GM21360 (cell line): ENCODE results near the gene FOXL3.
"Not testable (repeated sequence)": the region's sequence is repeated elsewhere in the genome, so short reads cannot be mapped to it uniquely, and the experiment has no call there.

ENCODE experiments used
- ATAC-seq: cut with Tn5 transposase; IDR thresholded peaks from one replicate; pipeline ENCODE4 v1.9.1; 2021; ENCODE audit warnings: mild to moderate bottlenecking, moderate library complexity; ENCODE audit not compliant: unreplicated experiment

FOXL3 gene

DNA sequence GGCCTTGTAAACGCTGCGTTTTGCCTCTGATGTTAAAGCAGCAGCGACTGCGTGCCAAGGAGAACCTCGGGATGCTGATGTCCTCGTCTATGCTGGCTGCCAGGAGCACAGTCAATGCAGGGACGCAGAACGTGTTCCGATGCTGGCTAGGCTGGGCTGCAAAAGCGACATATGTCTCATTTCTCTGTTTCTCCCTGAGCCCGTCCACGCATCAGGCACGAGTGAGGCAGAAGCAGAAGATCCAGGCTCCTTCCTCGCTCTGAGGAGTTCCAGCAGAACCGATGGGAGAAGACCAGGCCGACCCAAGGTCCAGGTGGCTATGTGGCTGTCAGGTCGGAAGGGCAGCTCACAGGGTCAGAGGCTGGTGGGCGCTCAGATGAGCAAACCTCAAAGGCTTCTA lies 3.7 kb upstream of the FOXL3 start:
- ATAC-seq = no peak

DNA sequence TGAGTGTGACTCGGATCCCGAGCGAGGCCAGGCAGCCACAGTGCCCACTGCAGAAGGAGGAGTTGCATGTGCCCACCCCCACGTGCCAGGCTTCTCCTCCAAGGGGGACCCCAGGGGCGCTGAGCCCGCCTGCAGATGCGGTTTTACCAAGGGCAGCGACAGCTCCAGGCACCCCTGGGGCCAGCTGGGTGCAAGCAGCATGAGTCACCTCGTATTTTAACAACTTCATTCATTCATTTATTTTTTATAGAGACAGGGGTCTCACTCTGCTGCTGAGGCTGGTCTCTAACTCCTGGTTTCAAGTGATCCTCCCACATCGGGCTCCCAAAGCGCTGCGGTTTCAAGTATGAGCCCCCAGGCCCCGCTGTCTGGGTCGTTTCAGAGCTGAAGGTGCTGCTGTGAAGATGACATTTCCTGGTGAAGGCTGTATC lies 1.3 kb upstream of the FOXL3 start:
- ATAC-seq = no peak

DNA sequence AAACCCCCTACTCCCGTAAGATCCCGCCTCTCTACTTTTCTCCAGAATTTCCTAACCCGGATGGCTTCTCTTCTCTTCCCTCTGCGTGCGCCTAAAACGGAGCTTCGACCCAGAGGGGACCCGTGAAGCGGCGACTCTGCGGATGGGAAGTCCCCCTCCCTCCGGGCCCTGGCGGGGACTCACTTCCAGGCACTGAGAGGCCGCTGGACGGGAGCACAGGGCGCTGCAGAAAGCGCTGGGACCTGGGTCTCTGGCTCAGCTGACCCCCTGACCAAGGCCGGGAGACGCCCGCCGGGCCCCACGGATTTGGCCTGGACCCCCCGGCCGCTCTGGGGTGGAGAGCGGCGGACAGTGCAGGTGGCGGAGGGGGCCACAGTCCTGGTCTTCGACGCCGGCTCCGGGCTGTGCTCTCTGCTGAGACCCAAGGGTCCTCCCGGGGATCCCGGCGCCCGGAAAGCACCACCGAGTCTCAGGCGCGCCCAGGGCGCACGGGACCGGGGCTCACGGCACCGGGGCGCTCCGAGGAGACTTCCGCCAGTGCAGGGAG lies 688 bp upstream of the FOXL3 start:
- ATAC-seq = no peak

DNA sequence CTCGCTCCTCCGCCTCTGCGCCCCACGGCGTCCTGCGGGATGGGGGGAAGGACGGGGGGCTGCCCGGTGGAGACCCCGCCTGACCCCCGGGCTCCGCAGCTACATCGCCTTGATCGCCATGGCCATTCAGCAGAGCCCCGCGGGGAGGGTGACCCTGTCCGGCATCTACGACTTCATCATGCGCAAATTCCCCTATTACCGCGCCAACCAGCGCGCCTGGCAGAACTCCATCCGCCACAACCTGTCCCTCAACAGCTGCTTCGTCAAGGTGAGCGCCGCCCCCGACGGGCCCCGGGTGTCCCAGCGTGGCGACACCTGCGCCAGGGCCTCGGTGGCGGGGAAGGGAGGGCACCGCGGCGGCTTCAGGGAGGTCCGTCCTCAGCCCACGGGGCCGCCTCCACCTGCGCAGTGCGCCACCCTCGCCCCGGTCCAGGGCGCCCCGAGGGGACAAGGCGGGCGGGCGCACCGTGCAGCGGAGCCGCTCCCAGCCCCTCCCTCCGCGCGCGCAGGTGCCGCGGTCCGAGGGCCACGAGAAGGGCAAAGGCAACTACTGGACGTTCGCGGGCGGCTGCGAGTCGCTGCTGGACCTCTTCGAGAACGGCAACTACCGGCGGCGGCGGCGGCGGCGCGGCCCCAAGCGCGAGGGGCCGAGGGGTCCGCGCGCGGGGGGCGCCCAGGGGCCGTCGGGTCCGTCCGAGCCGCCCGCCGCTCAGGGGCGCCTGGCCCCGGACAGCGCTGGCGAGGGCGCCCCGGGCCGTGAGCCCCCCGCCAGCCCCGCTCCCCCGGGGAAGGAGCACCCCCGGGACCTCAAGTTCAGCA lies 793 bp downstream of the FOXL3 start:
- no peak for ATAC-seq

DNA sequence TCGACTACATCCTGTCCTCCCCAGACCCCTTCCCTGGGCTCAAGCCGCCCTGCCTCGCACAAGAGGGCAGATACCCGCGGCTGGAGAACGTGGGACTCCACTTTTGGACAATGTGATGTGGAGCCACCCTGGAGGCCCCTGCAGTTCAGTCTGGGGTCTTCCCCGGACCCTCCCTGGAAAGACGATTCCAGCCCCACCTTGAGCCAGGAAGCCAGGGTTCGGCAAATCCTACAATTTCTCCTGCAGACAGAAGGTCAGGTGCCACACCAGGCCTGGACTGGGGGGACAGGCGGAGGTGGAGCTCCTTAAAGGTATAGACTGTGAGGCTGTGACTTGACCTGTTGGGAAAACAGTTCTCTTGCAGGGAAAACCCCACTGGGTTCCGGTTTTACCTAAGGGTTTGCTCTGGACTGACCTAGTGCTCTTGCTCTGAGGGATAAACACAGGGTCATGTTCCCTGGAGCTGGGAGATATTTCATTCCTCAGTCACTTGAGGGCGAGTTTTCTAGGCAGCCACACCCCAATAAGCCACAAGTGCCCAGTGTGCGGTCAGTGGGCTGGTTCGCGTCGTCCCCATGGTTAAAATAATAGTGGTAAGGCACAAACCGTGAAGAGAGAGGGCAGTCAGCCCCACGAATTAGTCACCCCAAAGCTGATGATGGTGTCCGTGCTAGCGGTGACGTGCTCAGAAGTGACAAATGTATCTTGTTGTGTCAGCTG lies 1.6 kb downstream of the FOXL3 start:
- ATAC-seq = no peak

DNA sequence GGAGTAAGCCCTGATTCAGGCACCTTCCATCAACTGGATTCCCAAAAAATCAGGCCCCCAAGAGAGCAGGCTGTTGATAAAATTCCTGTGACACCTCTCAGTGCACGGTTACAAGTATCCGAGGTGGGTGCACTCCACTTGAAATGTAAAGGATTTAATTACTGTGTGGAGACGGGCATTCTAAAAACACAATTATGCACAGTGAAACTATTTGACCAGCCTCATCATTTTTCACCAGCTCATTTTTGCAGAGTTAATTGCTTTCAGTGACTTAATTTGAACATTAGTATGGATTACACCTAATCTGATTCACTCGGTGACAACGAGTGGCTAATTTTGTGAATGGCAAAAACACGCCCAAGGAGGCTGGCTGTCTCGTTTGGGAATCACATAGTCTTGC lies 2.3 kb downstream of the FOXL3 start:
- ATAC-seq = no peak

DNA sequence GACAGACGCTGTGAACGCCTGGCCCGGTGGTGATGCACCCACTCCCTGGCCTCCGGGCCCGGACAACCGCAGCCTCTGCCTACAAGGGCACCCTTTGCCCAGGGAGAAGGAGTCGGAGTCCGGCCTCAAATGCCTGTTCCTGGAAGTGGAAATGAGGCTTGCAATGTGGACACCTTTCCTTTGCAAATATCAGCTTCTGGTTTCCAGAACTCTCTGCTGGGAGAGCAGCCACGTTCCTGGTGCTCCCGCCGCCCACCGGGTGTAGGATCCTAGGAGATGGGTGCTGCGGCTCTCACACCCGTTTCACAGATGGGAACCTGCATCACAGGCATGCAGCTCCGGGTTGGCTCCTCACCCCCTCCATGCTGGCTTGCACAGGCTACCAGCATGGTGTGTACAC lies 2.9 kb downstream of the FOXL3 start:
- ATAC-seq = no peak

DNA sequence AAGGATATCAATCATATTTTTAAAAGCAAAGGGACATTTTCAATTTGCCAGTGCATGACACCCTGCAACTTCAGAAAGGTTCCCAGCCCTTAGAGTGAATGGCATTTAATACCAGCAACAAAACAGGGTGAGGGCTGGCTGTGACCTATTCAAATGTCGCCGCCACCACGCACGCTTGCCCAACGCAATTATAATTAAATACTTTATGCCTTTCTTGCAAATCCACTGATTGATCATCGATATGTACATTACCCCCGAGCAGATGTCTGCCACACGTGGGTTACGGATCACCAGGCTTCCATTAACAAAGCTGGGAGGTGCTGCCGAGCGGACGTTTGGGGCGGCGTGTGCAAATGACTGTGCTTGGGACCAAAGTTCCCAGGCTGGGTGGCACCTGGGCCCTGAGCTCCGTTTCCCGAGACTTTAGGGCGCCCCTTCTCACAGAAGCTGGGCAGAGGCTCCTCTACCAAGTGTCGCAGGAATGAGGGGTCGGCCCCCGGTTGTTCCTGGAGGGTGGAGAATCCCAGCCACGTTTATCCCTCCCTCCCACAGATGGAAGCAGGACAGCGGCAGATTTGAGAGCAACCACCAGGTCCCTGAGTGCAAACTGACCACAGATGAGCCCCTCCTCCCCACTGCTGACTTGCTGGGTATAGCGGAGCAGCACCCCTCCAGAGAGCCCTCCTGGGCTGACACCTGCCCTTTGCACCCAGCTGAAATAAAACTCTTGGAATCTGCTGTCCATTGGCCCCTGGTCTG lies 3.9 kb downstream of the FOXL3 start:
- ATAC-seq = no peak

DNA sequence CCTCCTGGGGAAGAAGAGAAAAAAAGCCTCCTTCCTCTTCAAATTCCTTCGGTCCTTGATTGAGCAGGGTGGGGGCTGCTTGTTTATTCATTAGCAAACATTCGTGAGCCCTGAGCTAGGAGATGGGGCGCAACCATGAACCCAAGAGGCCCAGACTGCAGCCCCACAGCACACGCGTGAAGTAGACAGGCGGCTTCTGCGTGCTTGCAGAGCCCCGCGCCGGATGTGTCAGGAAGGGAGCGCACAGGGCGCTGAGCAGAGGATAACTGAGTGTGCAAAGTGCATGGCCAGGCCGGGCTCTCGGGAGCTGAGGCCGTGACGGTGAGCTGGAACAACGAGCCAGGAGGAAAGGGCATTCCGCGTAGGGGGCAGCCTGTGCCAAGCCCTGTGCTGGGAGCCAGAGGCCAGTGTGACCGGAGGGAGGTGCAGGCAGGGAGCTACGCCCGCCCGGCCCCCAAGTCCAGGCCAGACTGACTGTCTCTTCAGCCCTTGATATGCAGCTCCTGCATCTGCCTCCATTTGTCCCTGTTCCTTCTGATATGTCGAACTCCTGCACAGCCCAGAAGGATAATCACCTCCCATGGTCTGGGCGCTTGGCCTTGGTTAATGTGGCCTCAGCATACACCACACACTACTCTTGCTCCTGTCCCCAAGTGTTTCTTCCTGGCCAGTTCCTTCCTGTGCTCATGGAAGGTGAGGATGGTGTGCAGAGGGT lies 4.6 kb downstream of the FOXL3 start:
- ATAC-seq = no peak

DNA sequence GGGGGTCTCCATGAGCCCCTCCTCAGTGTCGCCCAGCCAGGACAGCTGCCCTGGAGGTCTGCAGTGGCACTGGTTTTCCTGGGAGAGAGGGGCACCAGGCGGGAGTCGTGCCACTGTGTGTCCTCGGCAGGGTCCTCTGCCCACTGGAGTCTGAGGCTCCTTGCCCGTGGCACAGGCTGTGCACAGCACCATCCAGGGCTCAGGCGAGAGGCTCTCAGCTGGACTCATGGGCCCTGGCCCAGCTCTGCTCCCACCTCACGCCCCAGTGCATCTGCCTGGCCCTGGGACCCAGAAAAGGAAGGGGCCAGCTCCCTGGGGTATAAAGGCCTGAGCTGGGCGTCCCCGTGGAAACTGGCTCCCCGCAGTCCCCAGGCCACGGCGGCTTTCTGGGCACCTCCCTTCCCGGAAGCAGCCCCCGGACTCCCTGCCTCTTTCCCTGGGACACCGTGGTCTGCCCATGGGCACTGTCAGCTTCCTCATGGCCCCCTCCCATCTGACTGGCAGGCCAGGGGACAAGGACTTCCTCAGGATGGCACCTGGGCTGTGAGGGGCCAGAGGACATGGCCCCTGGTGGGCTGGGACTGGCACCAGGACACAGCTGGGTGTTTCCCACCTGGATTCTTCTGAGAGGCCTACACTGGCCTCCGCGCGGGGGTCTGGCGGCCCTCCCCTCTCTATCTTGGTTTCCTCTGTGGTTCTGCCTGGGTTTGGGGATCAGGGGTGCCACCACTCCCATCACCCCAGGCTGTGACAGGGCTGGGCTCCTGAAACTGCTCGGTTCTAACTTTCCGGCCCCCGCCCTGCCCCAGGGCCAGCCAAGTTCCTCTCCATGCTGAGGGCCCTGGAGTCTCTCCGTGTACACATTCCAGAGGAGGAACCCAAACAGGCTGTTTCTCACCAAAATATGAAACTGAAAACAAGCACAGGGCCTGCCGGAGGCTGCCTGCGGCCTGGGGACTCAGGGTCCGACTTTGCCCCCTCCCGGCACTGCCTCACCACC lies 5.5 kb downstream of the FOXL3 start:
- ATAC-seq = no peak

DNA sequence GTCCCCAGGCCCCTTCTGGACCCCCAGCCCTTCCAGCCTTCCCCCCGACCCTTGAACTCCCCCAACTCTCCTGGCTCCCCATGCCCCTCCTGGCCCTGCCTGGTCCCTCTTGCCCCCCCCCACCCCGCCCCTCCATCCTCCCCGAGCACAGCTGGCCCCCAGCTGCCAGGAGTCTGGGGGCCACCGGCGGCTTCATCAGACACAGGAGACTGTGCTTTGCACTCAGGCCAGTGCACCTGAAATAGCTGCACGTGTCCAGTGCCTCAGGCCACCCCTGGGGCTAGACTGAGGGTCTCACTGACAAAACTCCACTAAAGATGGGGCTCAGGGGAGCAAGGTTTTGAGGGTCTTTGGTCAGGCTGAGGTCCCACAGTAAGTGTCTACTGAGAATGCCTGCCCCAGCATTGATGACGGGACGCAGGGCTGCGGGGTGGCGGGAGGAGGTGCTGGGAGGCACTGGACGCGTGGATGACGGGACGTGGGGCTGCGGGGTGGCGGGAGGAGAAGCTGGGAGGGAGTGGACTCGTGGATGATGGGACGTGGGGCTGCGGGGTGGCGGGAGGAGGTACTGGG lies 6.5 kb downstream of the FOXL3 start:
- ATAC-seq = no peak

DNA sequence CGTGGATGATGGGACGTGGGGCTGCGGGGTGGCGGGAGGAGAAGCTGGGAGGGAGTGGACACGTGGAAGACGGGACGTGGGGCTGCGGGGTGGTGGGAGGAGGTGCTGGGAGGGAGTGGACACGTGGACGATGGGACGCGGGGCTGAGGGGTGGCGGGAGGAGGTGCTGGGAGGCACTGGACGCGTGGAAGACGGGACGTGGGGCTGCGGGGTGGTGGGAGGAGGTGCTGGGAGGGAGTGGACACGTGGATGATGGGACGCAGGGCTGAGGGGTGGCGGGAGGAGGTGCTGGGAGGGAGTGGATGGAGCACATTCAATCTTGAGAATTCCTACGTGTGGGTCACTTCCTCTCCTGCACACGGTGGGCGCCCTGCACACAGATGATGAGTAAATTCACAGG lies 7.2 kb downstream of the FOXL3 start:
- ATAC-seq = not testable (repeated sequence)

DNA sequence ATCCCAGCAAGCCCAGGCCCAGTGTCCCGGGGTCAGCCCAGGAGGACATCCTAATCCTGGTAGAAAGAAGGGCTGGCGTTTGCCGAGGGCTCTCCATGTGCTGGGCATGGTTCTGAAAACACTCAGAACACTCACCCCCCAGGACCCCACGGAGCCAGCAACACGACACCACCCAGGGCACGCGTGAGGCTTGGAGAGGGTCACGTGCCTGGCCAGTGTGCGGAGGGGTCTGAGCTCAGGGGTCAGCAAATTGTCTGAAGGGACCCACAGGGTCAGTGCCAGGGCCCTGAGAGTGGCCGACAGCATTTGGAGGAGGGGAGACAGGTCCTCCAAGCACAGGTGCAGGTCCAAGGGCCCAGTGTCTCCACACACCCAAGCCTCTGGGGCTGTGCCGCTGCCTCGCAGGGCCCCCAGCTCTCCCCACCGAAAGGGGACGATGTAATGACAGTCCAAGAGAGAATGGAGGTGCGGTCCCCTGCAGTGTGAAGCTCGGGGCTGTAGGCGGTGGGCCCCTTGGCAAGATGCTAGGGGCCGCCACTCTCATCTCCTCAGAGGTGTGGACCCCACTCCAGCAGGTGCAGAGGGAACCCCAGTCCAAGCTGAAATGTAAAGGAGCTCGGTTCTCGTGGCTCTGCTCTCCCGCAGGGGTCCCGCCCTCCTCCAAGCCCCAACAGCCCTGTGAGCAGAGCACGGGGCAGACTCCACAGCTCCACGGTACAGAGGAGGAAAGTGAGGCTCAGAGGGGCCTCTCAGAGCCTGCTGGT lies 7.8 kb downstream of the FOXL3 start:
- no peak for ATAC-seq

DNA sequence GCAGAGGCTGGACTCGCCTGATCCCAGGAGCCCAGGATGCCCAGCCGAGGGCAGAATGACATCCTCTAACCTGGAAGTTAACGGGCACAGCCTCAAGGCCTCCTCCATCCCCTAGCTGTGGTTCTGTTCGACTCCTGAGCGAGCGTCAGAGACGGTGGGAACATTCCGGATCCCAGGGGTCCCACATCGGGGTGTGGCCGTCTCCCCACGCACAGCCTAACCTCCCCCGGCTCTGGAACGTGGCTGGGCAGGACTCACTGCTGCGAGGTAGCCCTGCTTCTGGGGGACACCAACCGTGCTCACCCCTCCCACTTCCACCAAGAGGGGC lies 8.4 kb downstream of the FOXL3 start:
- ATAC-seq = no peak

DNA sequence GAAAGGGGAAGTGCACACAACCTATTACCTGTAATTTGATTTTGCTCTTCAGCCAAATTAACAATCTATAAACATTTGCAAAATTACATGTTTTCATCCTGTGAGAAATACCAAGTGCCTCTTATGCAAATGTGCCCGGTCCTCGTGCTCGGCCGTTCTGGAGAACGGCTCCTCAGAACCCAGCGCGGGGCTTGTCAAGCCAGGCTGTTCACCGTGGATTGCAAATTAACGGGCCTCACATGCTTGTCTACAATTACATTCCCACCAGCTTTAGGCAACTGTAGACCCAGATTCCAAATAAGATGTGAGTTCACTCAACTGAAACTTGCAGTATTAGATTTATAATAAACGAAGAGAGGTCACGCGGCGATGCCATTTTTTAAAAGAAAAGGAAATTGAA lies 8.8 kb downstream of the FOXL3 start:
- ATAC-seq = no peak

DNA sequence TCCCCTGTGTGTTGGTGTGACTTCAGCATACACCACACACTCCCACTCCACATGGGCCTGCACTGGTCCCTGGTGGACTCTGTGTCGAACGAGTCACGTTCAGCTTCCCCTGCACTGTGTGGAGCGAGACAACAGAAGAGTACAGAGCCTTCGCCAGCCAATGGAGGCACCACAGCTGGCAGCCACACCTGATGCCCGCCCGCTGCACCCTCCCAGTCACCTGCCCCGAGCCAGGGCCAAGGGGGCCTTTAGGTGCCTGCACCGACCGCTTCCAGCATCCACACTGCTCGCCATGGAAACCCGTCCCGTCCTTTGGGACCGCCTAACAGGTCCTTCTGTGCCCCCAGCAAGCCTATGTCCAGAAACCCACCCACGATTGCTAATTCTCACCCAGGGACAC lies 9.2 kb downstream of the FOXL3 start:
- no peak for ATAC-seq

DNA sequence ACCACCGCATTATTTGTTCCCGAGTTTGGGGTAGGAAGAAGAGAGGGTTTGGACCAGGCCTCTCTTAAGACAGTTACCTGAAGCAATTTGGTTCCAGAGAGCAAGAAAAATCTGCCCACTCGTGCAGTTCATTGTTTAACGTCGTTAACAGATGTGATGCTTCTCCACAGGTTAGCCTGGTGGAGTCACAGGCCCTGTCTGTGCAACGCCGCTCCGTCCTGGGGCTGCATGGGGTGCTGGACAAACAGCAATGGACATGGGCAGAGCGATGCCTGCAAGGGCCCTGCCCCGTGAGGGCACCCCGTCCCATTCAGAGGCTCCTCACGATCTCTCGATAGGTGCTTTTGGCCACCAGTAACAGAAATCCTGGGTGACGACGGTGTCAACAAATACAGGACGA lies 9.7 kb downstream of the FOXL3 start:
- ATAC-seq = no peak

DNA sequence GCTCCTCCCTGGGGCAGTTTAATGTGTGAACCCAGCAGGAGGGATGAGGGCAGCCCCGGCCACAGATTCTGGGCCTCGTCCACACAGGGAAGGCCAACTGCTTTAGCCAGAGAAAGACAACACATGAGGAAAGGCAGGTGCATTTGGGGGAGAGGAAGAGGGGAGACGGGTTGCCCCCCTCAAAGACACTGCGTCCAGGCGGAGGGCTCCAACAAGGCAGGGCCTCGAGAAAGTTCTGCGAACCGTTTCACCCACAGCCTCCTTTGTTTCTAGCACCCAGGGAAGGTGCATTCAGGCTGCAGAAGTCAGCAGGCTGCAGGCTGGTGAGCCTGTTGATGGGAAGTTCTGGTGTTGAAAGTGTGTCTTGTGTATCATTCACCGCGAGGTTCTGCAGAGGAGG lies 10.1 kb downstream of the FOXL3 start:
- no peak for ATAC-seq
